Fibroblast of skin of back (primary cell): ENCODE results near the gene CYP4B1.
"Not testable (repeated sequence)": the region's sequence is repeated elsewhere in the genome, so short reads cannot be mapped to it uniquely, and the experiment has no call there.

Source experiments
- DNase-seq: peaks from one replicate; pipeline ENCODE4 v3.0.0-alpha.2; 2013

CYP4B1 gene

GRCh38 chr1:46816930-46817329, 18.1 kb downstream of the CYP4B1 start:
- DNase-seq = no peak

DNA sequence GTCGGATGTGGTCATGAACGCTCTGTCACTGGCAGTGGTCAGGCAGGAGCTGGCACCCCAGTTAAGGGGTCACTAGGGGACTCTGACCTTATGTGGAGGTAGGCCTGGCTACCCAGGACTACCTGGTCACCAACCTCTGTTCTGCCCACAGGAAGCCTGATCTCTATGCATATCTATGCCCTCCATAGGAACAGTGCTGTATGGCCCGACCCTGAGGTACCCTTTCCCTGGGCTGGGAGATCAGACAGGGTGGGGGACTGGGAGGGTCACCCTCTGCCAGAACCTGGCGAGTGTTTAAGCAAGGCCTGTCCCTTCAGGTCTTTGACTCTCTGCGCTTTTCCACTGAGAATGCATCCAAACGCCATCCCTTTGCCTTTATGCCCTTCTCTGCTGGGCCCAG, 19.0 kb downstream of the CYP4B1 start:
- DNase-seq = no peak

DNA sequence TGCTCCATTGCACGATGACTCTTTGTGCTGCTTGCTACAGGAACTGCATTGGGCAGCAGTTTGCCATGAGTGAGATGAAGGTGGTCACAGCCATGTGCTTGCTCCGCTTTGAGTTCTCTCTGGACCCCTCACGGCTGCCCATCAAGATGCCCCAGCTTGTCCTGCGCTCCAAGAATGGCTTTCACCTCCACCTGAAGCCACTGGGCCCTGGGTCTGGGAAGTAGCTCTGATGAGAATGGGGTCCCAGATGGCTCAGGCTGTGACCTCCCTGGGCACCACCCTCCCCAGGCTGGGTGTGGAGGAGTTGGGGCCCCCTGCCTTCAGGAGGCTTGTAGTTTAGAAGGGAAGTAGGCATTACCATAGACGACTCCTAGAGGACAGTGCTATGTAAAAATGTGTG, 19.7 kb downstream of the CYP4B1 start:
- DNase-seq = no peak

DNA sequence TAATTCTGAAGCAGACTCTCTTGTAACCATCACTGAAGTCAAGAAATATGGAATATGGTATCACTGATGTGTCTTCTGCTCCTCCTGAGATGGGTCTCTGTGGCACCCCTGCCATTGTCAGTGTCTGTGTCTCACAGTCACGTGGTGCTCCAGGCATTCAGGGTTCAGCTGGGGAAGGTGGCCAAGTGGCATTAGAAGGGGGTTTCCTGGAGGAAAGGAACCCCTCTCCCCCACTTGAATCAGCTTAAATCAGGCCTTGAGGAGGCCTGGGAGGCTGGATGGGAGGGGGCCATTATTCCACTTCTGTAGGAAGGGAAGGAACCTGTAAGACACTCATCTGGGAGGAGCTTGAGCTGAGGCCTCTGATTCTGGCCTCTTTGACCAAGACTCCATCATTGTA, 20.5 kb downstream of the CYP4B1 start:
- no peak for DNase-seq

DNA sequence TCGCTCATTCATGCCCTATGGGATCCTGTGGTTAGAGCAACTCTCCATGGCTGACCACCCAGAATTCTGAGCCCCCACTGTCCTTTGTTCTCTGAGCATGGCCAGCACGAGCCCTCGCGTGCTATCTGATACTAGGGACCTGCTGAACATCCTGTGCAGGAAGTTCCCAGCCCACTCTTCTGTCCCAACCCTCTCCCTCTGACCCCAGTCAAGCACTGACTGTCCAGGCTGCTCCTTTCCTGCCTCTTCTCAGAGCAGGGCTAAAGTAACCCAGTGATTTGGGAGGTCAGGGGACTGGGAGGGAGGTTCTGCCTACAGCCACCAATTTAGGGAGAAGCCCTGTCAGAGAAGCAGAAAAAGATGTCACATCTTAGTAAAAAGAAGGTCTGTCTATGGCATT, 21.2 kb downstream of the CYP4B1 start:
- DNase-seq = no peak

DNA sequence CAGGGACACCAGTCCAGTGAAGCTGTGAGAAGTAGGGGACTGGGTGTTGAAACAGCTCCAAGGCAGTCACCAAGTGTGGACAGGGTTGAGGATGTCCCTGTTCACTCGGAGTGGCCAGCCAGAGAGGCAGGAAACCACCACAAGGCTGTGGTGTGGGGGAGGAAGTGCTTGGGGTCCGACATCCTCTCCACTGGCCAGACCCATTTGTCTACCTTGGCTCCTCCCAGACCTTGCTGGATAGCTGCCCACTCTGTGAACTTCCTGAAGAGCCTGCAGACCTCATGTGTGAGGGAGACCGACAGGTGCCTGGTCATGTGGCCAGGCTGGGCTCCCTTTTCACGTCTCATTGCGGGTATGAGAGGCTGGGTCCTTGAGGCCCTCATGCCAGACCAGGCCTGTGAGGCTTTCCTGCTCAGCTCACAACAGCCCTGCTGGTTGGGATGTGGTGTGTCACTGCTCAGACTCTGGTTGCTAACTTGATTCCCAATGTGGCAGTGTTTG, 21.8 kb downstream of the CYP4B1 start:
- no peak for DNase-seq

DNA sequence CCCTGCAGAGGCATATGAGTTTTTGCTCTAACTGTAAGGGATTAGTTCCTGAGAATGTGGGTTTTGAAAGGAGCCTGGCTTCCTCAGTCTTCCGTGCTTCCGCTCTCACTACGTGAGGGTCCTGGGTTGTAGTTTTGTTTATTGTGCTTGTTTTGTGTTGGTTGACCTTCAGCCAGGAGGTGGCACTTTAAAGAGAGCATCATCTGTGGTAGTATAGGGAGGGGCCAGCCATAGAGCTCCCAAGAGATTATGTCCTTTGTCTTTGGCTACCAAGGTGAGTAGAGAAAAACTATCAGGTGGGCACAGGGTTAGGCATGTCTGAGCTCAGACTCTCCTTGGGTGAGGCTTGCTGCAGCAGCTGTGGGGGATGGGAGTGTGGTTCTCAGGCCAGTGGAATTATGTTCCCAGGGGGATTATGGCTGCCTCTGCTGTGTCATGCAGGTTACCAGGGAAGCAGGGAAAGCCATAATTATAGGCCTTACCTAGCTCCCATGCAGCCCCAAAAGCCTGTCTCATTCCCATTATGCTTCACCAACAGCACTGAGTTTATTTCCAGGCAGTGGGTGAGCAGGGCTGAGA, 23.5 kb downstream of the CYP4B1 start:
- DNase-seq = no peak

- no peak for DNase-seq
Observed at GRCh38 chr1:46823151-46823550, 24.3 kb downstream of the CYP4B1 start.

DNA sequence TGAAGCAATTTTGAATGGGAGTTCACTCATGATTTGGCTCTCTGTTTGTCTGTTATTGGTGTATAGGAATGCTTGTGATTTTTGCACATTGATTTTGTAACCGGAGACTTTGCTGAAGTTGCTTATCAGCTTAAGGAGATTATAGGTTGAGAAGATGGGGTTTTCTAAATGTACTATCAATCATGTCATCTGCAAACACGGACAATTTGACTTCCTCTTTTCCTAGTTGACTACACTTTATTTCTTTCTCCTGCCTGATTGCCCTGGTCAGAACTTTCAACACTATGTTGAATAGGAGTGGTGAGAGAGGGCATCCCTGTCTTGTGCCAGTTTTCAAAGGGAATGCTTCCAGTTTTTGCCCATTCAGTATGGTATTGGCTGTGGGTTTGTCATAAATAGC, 28.0 kb downstream of the CYP4B1 start:
- not testable (repeated sequence) for DNase-seq

GRCh38 chr1:46830665-46831322, 31.9 kb downstream of the CYP4B1 start:
- DNase-seq = no peak

DNA sequence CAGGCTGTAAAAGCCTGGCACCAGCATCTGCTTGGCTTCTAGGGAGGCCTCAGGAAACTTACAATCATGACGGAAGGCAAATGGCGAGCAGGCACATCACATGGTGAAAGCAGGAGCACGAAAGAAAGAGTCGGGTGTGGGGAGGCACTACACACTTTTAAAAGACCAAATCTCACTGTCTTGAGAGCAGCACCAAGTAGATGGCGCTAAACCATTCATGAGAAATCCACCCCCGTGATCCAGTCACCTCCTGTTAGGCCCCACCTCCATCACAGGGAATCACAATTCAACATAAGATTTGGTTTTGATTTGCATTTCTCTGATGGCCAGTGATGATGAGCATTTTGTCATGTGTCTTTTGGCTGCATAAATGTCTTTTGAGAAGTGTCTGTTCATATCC, 36.6 kb downstream of the CYP4B1 start:
- not testable (repeated sequence) for DNase-seq

DNA sequence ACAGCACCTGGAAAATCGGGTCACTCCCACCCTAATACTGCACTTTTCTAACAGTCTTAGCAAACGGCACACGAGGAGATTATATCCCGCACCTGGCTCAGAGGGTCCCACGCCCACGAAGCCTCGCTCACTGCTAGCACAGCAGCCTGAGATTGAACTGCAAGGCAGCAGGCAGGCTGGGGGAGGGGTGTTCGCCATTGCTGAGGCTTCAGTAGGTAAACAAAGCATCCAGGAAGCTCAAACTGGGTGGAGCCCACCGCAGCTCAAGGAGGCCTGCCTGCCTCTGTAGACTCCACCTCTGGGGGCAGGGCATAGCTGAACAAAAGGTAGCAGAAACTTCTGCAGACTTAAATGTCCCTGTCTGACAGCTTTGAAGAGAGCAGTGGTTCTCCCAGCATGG, 47.5 kb downstream of the CYP4B1 start:
- not testable (repeated sequence) for DNase-seq

DNA sequence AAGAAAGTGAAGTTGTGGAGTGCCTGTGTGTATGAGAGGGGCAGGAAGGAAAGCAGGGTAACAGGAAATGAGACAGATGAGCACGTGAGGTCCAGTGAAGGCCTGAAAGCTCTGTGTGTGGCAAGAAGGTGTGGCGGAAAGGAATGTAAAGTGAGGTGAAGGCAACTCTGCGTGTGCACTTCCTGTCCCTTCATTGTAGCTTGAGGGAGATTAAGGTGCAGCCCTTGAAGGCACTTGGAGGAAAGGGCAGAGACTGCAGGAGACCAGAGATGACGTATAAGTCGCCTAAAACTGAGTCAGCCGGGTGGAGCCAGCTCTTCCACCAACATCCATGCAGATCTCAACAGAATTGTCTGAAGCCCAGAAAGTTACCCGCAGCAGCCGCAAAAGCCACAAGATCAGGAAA, 58.8 kb downstream of the CYP4B1 start:
- DNase-seq = not testable (repeated sequence)

DNA sequence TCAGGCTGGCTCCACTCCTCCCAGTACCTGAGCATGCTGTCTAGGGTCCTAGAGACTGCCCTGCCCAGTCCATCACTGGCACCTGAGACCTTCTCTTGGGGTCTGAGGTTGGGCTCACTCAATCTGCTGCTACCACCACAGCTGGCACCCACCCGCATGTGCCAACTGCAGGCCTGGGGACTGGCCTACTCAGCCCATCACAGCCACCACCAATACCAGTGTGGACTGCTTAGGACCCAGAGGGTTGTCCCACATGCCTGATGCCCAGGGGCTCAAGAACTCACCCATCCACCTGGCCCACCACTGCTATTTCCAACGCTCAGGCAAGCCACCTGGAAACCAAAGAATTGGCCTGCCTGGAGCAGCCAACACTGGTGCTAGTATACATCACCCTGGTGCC, 63.5 kb downstream of the CYP4B1 start:
- no peak for DNase-seq
